Upper lobe of left lung (tissue), 6 donors: ENCODE results near the gene RBM45. TPM values are rescaled to one million over a fixed set of nuclear protein-coding genes. Genes with fewer than 3 reads are reported as not detected.

ENCODE experiments used
- ATAC-seq, 2 donors: fragments of 200-7000 bp; cut with Tn5 transposase; one replicate each; pipeline ENCODE4 v1.9.1; 2022; ENCODE audit warnings: mild to moderate bottlenecking in 2 of 2, moderate library complexity in 2 of 2; ENCODE audit not compliant: low FRiP score in 2 of 2
- DNase-seq, 2 donors: peaks; one replicate each; pipeline ENCODE4 v3.0.0-alpha.2; 2019 to 2020
- H3K27ac ChIP-seq, 4 donors: fragments of 200-600 bp; sonication (generic); one replicate each; pipeline ENCODE4 v1.5.1; 2016 to 2019
- H3K27me3 ChIP-seq, 4 donors: fragments of 200-600 bp; sonication (generic); one replicate each; pipeline ENCODE4 v1.5.1; 2017 to 2019
- H3K36me3 ChIP-seq, 4 donors: fragments of 200-600 bp; sonication (generic); one replicate each; pipeline ENCODE4 v1.5.1; 2016 to 2019
- H3K4me1 ChIP-seq, 4 donors: fragments of 200-600 bp; sonication (generic); one replicate each; pipeline ENCODE4 v1.5.1; 2018 to 2019
- H3K4me3 ChIP-seq, 4 donors: fragments of 200-600 bp; sonication (generic); one replicate each; pipeline ENCODE4 v1.5.1; 2017 to 2019; ENCODE audit warnings: mild to moderate bottlenecking in 2 of 4, moderate library complexity in 1 of 4
- H3K9me3 ChIP-seq, 4 donors: fragments of 200-600 bp; sonication (generic); one replicate each; pipeline ENCODE4 v1.5.1; 2018 to 2019
- CTCF ChIP-seq, 6 experiments: fragments of 450-650 bp in 4 of 6; fragments of 200-600 bp in 2 of 6; sonication (generic) in 2 of 6; IDR thresholded peaks; one replicate each; pipeline ENCODE4 v1.5.1; 2016 to 2019; ENCODE audit warnings: antibody characterized with exemption in 6 of 6
- EP300 ChIP-seq, 4 donors: sonication (generic); formaldehyde crosslinking; IDR thresholded peaks; one replicate each; pipeline ENCODE4 v1.5.1; 2017; ENCODE audit warnings: antibody characterized with exemption in 4 of 4, control low read depth in 2 of 4
- POLR2A ChIP-seq, 4 donors: fragments of 450-650 bp; IDR thresholded peaks; one replicate each; pipeline ENCODE4 v1.5.1; 2016 to 2017; ENCODE audit warnings: antibody characterized with exemption in 4 of 4, mild to moderate bottlenecking in 2 of 4
- POLR2AphosphoS5 ChIP-seq, 2 donors: sonication (generic); formaldehyde crosslinking; IDR thresholded peaks; one replicate each; pipeline ENCODE4 v1.5.1; 2017; ENCODE audit warnings: antibody characterized with exemption in 2 of 2
- WGBS, 2 donors: methylation state at CpG; one replicate each; pipeline ENCODE4 v1.1.5; 2017 to 2018; 5-methylcytosine and 5-hydroxymethylcytosine counted together
- small RNA-seq, 4 donors: library from RNA; depleted of rRNA; stranded (forward); fragments of <200 nt; gene quantifications; one replicate each; pipeline ENCODE3, GENCODE V24; 2016
- total RNA-seq, 6 donors: library from RNA; depleted of rRNA in 4 of 6; stranded (reverse); fragments of >200 nt in 4 of 6; gene quantifications; one replicate each; pipeline versions ENCODE4 v1.1.0 to v1.2.1, GENCODE V29; 2016 to 2021
- donor health status: DM: no; HTN: no; CAD: no; lungs with moderate emphysema.
- donor health status: DM: no; HTN: yes; CAD: no; lungs with severe emphysema.

RBM45 gene
- total RNA-seq, 6 donors from 2014 or later = 7.5 to 38.8 (median 12.4) TPM

DNA sequence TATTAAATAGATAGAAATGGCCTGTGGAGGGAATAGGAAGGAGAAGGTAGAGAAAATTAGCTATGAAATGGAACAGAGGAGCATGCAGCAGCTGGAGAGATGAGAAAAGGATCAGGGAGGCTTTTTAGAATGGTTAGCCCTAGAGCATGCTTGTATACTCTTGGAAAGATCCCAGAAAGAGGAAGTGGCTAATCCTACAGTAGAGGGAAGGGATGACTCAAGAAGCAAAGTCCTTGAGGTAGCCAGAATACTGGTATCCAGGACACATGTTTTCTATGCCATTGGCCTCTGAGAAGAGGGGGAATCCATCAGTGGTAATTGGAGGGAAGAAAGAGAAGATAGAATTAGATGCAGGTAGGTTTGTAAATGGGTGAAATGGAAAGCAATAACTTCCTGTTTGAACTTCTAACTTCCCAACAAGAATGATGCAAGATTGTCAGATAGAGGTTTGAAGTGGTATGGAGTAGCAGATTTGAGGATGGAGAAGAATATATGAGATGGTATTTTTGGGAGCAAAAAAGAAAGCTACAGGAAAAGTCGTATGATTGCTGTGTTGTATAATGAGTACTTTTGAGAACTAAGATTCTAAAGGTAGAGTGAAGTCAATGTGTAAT is 64.9 kb downstream of the RBM45 start:
- no peaks in the 10 kb centered on the region for H3K27me3 ChIP-seq
- 71 to 94% methylated on average over 1 of the region's 1 CpG for WGBS, 2 donors
- H3K4me3 ChIP-seq = no peak overlapping the region
- no peaks in the 10 kb centered on the region for H3K36me3 ChIP-seq
- TF ChIP-seq POLR2AphosphoS5 (IDR thresholded peaks at IDR 0.05) (no peak), POLR2A (IDR thresholded peaks at IDR 0.05) (no peak), EP300 (IDR thresholded peaks at IDR 0.05) (no peak), CTCF (IDR thresholded peaks at IDR 0.05) (no peak)
- ATAC-seq (no peak), DNase-seq (no peak)
- H3K27ac ChIP-seq = no peak overlapping the region
- no peaks in the 10 kb centered on the region for H3K9me3 ChIP-seq
- H3K4me1 ChIP-seq = no peaks in the 10 kb centered on the region

Small RNA genes lying within 50 kb of the gene (small RNA-seq; reads per million reads assigned to genes)
- 0 reads per million in 4 donors for gene AC011998.1
- 0 to 0.07 (median 0) reads per million in 4 donors for gene RNU5E-9P

Other genes starting within 250 kb of the RBM45 start
- under 1 TPM in 3 of 6 donors, not detected in 3; 0.03 to 0.57 (median 0.33) TPM for gene PDE11A, start 39.7 kb upstream of the RBM45 start, total RNA-seq
- 10 to 100 TPM in 1 of 6 donors, 1 to 10 TPM in 5; 2.0 to 35.4 (median 5.1) TPM for gene OSBPL6, start 82.1 kb downstream of the RBM45 start, total RNA-seq